Measurements from ENCODE around the gene SCUBE1. TPM values are rescaled to one million over a fixed set of nuclear protein-coding genes. Genes with fewer than 3 reads are reported as not detected.

SCUBE1 gene
- total RNA-seq, 4 donors from 2014 or later = 37.3 to 107 (median 75.9) TPM

DNA sequence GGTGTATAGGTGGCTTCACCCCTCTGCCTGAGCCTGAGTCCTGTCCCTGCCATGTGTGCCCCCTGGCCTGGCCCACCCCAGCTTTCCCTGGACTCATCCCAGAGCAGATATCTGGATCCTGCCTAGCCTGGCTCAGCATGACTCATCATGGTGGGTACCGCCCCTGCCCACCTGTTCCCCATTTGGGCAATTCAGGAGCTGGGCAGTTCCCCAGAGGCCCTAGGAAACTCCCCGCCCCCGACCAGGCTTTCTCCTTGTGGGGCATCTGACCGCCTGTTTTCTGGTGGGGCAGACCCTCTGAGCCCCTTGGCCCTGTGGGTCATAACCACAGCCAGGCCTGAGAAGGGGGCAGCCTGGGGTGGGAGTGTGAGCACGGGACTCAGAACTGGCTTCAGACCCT, 187.4 kb downstream of the SCUBE1 start:
- Histone ChIP-seq H3K4me1 (peaks cover 0 to 71% (median 11%) of the 10 kb centered on the region in 3 donors), H3K9me3 (no peaks in the 10 kb centered on the region), H3K27me3 (no peaks in the 10 kb centered on the region), H3K36me3 (peaks cover 0 to 25% of the 10 kb centered on the region in 2 donors), H3K27ac (no peak overlapping the region), H3K4me3 (no peak overlapping the region)
- no peak for ATAC-seq
- TF ChIP-seq, protein P1, sequence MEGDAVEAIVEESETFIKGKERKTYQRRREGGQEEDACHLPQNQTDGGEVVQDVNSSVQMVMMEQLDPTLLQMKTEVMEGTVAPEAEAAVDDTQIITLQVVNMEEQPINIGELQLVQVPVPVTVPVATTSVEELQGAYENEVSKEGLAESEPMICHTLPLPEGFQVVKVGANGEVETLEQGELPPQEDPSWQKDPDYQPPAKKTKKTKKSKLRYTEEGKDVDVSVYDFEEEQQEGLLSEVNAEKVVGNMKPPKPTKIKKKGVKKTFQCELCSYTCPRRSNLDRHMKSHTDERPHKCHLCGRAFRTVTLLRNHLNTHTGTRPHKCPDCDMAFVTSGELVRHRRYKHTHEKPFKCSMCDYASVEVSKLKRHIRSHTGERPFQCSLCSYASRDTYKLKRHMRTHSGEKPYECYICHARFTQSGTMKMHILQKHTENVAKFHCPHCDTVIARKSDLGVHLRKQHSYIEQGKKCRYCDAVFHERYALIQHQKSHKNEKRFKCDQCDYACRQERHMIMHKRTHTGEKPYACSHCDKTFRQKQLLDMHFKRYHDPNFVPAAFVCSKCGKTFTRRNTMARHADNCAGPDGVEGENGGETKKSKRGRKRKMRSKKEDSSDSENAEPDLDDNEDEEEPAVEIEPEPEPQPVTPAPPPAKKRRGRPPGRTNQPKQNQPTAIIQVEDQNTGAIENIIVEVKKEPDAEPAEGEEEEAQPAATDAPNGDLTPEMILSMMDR (IDR thresholded peaks at IDR 0.05) = no peak
- TF ChIP-seq EP300 (IDR thresholded peaks at IDR 0.05) = no peak
- no peak for TF ChIP-seq POLR2A (IDR thresholded peaks at IDR 0.05)
- TF ChIP-seq POLR2AphosphoS5 (IDR thresholded peaks at IDR 0.05) = no peak
- WGBS, 2 donors (ENCODE audit: low coverage in 1 of 2) = 100% methylated on average over 1 of the region's 5 CpGs; no CpG with 5 or more reads in 1 of the 2 donors

DNA sequence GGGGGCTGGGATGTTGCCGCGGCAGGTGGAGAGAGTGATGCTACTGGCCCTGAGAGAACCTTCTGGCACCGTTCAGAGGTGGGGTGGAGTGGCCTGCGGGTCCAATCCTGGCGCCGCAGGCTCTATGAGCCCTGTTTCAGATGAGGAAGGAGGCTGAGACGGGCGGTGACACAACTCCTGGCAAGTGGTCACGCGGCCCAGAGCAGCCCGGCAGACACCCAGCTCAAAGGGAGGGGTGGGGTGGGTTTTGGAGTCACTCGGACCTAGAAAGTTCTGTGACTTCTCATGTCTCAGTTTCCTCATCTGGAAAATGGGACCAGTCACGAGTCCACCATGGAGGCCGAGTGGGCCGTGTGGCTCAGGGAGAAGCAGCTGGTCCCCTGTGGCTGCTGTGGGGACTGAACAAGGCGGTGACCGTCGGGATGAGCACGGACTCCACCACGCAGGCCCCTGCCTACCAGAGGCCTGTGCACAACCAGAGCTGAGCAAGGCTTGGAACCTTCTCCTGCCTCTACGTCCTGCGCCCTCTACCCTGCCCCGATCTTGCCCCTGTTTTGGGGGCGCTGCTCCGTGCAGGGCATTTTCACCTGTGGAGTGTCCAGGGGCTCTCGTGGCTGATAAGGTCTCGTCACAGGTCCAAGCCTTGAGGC, 188.2 kb downstream of the SCUBE1 start:
- 87% methylated on average over 3 of the region's 27 CpGs; no CpG with 5 or more reads in 1 of the 2 donors for WGBS, 2 donors (ENCODE audit: low coverage in 1 of 2)
- no peak overlapping the region for H3K27ac ChIP-seq
- no peak for ATAC-seq
- no peaks in the 10 kb centered on the region for H3K9me3 ChIP-seq
- TF ChIP-seq POLR2A (IDR thresholded peaks at IDR 0.05) (no peak), EP300 (IDR thresholded peaks at IDR 0.05) (no peak), POLR2AphosphoS5 (IDR thresholded peaks at IDR 0.05) (no peak)
- TF ChIP-seq, protein P1 (IDR thresholded peaks at IDR 0.05) = no peak
- peaks cover 0 to 76% (median 13%) of the 10 kb centered on the region in 3 donors for H3K4me1 ChIP-seq
- H3K27me3 ChIP-seq = no peaks in the 10 kb centered on the region
- peaks cover 0 to 17% of the 10 kb centered on the region in 2 donors for H3K36me3 ChIP-seq
- no peak overlapping the region for H3K4me3 ChIP-seq

DNA sequence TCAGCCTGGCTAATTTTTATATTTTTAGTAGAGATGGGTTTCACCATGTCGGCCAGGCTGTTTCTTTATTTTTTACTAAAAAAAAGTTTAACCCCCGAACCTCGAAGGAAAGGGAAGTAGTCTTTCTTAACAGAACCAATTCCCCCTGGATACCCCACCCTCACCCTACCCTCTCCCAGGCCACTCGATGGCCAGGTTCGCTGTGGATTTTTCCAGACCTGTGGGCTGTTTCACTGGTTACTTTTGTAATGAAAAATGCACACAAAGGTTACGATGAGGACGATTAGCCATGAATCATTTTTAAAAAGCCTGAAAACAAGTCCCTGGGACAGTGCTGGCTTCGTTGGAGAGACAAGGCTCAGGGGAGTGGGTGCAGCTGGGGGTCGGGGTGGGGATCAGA, 189.3 kb downstream of the SCUBE1 start:
- peak overlapping the region in 2 of 4 donors; percentile 11 to 17 for H3K27ac ChIP-seq
- H3K27me3 ChIP-seq = no peaks in the 10 kb centered on the region
- H3K4me3 ChIP-seq = no peak overlapping the region
- H3K9me3 ChIP-seq = no peaks in the 10 kb centered on the region
- peaks cover 0 to 7% of the 10 kb centered on the region in 2 donors for H3K36me3 ChIP-seq
- 68 to 82% methylated on average over 3 to 8 of the region's 9 CpGs for WGBS, 2 donors (ENCODE audit: low coverage in 1 of 2)
- TF ChIP-seq POLR2A (IDR thresholded peaks at IDR 0.05) (no peak), EP300 (IDR thresholded peaks at IDR 0.05) (no peak), POLR2AphosphoS5 (IDR thresholded peaks at IDR 0.05) (no peak)
- TF ChIP-seq, protein P1 (IDR thresholded peaks at IDR 0.05) = no peak
- ATAC-seq = no peak
- H3K4me1 ChIP-seq = peaks cover 0 to 67% (median 13%) of the 10 kb centered on the region in 3 donors

DNA sequence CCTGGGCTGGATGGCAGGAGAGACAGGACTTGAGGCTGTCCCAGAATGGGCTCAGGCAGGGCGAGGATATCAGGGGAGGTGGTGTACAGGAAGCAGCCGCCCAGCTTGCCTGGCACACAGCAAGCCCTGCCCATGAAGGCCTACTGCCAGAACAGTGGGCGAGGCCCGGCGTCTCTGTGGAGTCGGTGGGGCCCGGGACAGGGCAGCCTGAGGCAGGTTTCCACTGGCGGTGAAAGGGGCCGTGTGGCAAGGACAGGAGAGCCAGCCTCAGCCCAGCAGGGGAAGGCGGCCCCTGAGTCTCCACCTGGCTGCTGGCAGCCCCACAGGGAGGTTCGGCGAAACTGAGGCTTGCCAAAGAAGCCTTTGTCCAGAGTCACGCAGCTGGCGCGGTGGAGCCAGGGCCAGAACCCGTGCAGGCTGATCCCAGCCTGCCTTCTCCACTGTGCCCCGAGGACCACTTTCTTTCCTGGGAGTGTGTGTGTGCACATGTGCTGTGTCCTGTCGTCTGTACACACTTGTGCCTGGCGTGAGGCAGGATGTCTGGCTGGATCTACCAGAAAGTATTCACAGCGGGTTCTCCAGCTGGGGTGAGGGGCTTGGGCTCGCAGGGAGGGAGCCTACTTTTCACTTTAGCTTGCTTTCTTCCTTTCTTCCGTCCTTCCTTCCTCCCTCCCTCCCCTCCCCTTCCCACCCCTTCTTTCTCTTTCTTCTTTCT, 190.7 kb downstream of the SCUBE1 start:
- TF ChIP-seq POLR2AphosphoS5 (IDR thresholded peaks at IDR 0.05) = peak; percentile 21
- TF ChIP-seq EP300 (IDR thresholded peaks at IDR 0.05) = no peak
- peak; percentile 22 to 23 for TF ChIP-seq POLR2A (IDR thresholded peaks at IDR 0.05)
- TF ChIP-seq, protein P1 (IDR thresholded peaks at IDR 0.05) = peak in 1 of 4 experiments; percentile 18
- peak overlapping the region in 3 of 4 donors; percentile 86 to 91 (median 88) for H3K27ac ChIP-seq
- peak overlapping the region; percentile 61 to 86 for H3K4me3 ChIP-seq
- peaks cover 0 to 53% (median 13%) of the 10 kb centered on the region in 3 donors for H3K4me1 ChIP-seq
- peak; percentile 70 for ATAC-seq
- H3K36me3 ChIP-seq = peaks cover 0 to 7% of the 10 kb centered on the region in 2 donors
- H3K9me3 ChIP-seq = no peaks in the 10 kb centered on the region
- H3K27me3 ChIP-seq = no peaks in the 10 kb centered on the region
- WGBS, 2 donors (ENCODE audit: low coverage in 1 of 2) = 10 to 21% methylated on average over 6 to 11 of the region's 22 CpGs

Measured in gastroesophageal sphincter (tissue), 4 donors.